GM23338 (cell line): ENCODE results near the gene MRFAP1. TPM values are rescaled to one million over a fixed set of nuclear protein-coding genes. Genes with fewer than 3 reads are reported as not detected.
A peak's percentile ranks its signal among the peaks of the same experiment; 100 is the strongest.

Experiments used
- ATAC-seq: fragments of 200-7000 bp; cut with Tn5 transposase; 3 replicates; pipeline ENCODE4 v1.9.1; 2020
- DNase-seq: peaks from one replicate; pipeline ENCODE4 v3.0.0-alpha.2; 2015; ENCODE audit warnings: low spot score
- H2AFZ ChIP-seq: fragments of 200-600 bp; sonication (generic); 2 replicates; pipeline ENCODE4 v1.8.0; 2016; ENCODE audit warnings: antibody characterized with exemption, mild to moderate bottlenecking, moderate library complexity
- H3F3A ChIP-seq: fragments of 200-600 bp; sonication (generic); replicated peaks from 2 replicates; pipeline ENCODE4 v1.8.0; 2017; ENCODE audit warnings: antibody characterized with exemption, mixed run types, low read depth
- H3K27ac ChIP-seq: fragments of 200-600 bp; sonication (generic); 2 replicates; pipeline ENCODE4 v1.6.1; 2016; ENCODE audit warnings: low read depth
- H3K27me3 ChIP-seq: fragments of 200-600 bp; sonication (generic); 2 replicates; pipeline ENCODE4 v1.8.0; 2016; ENCODE audit warnings: mild to moderate bottlenecking, mixed run types, moderate library complexity; ENCODE audit not compliant: insufficient read depth
- H3K36me3 ChIP-seq: fragments of 200-600 bp; sonication (generic); 2 replicates; pipeline ENCODE4 v1.8.0; 2016; ENCODE audit warnings: mild to moderate bottlenecking; ENCODE audit not compliant: insufficient read depth
- H3K4me1 ChIP-seq: fragments of 200-600 bp; sonication (generic); 2 replicates; pipeline ENCODE4 v1.8.0; 2016; ENCODE audit warnings: mild to moderate bottlenecking, moderate library complexity; ENCODE audit not compliant: insufficient read depth
- H3K4me2 ChIP-seq: fragments of 200-600 bp; sonication (generic); 2 replicates; pipeline ENCODE4 v1.7.1; 2017; ENCODE audit warnings: mixed run types
- H3K4me3 ChIP-seq: fragments of 200-600 bp; sonication (generic); 2 replicates; pipeline ENCODE4 v1.6.1; 2016; ENCODE audit warnings: mixed run types
- H3K79me2 ChIP-seq: fragments of 200-600 bp; sonication (generic); replicated peaks from 2 replicates; pipeline ENCODE4 v1.8.0; 2017; ENCODE audit warnings: mild to moderate bottlenecking; ENCODE audit not compliant: insufficient read depth
- H3K9me2 ChIP-seq: fragments of 200-600 bp; sonication (generic); 2 replicates; pipeline ENCODE4 v1.8.0; 2017; ENCODE audit not compliant: insufficient read depth
- H4K20me1 ChIP-seq: fragments of 200-600 bp; sonication (generic); replicated peaks from 2 replicates; pipeline ENCODE4 v1.8.0; 2017; ENCODE audit warnings: mild to moderate bottlenecking; ENCODE audit not compliant: insufficient read depth
- H3K27ac Mint-ChIP-seq: 2 replicates; pipeline ENCODE4 v1.8.0; 2020; ENCODE audit warnings: inconsistent platforms, mild to moderate bottlenecking, moderate library complexity, mixed read lengths
- H3K27me3 Mint-ChIP-seq: 3 replicates; pipeline ENCODE4 v1.8.0; 2022; ENCODE audit warnings: low read depth, mild to moderate bottlenecking, moderate library complexity, mixed read lengths, inconsistent platforms; ENCODE audit not compliant: insufficient read depth, poor library complexity
- H3K36me3 Mint-ChIP-seq: 3 replicates; pipeline ENCODE4 v1.8.0; 2021; ENCODE audit warnings: low read depth, mild to moderate bottlenecking, inconsistent platforms, moderate library complexity, mixed read lengths
- H3K4me1 Mint-ChIP-seq: 3 replicates; pipeline ENCODE4 v1.8.0; 2020; ENCODE audit warnings: mild to moderate bottlenecking, inconsistent platforms, mixed read lengths
- H3K4me3 Mint-ChIP-seq: 3 replicates; pipeline ENCODE4 v1.8.0; 2021; ENCODE audit warnings: moderate library complexity, mild to moderate bottlenecking, inconsistent platforms, mixed read lengths
- H3K9me3 Mint-ChIP-seq: 3 replicates; pipeline ENCODE4 v1.8.0; 2020; ENCODE audit warnings: moderate library complexity, mild to moderate bottlenecking, inconsistent platforms, mixed read lengths
- EZH2 ChIP-seq: fragments of 200-600 bp; sonication (generic); IDR thresholded peaks from one replicate; pipeline ENCODE4 v1.8.0; 2017; ENCODE audit warnings: antibody characterized with exemption, mild to moderate bottlenecking, low read depth; ENCODE audit not compliant: unreplicated experiment
- EZH2phosphoT487 ChIP-seq: fragments of 200-600 bp; sonication (generic); IDR thresholded peaks from one replicate; pipeline ENCODE4 v1.8.1; 2018; ENCODE audit warnings: antibody characterized with exemption; ENCODE audit not compliant: unreplicated experiment
- JUNB ChIP-seq: IDR thresholded peaks from one replicate; pipeline ENCODE4 v1.6.1; 2016; ENCODE audit warnings: antibody characterized with exemption; ENCODE audit not compliant: unreplicated experiment
- REST ChIP-seq: IDR thresholded peaks from one replicate; pipeline ENCODE4 v1.6.1; 2018; ENCODE audit warnings: antibody characterized with exemption; ENCODE audit not compliant: unreplicated experiment
- STAT1 ChIP-seq: IDR thresholded peaks from one replicate; pipeline ENCODE4 v1.6.1; 2016; ENCODE audit warnings: antibody characterized with exemption; ENCODE audit not compliant: unreplicated experiment
- ZNF331 ChIP-seq: fragments of 250-450 bp; sonication (Bioruptor Pico); IDR thresholded peaks from 2 replicates; pipeline ENCODE4 v1.5.0; 2020; ENCODE audit warnings: low read depth, mild to moderate bottlenecking, moderate library complexity
- ZNF462 ChIP-seq: fragments of 250-450 bp; sonication (Bioruptor Pico); IDR thresholded peaks from 2 replicates; pipeline ENCODE4 v1.5.0; 2020; ENCODE audit warnings: mild to moderate bottlenecking, moderate library complexity
- polyA plus RNA-seq: library from polyadenylated mRNA; unstranded; fragments of >200 nt; fragmentation: Nextera tagmentation; extraction: Ambion mirVana; gene quantifications from 2 replicates; pipeline ENCODE4 v1.2.1, GENCODE V29; 2016
- total RNA-seq: library from RNA; depleted of rRNA; stranded (reverse); fragments of >200 nt; shearing (Covaris generic); gene quantifications from 2 replicates; pipeline ENCODE4 v1.2.3, GENCODE V29; 2014
- TF ChIP-seq, protein P1 (sequence below), 2 experiments: fragments of 200-600 bp in 1 of 2; sonication (generic) in 1 of 2; conservative IDR thresholded peaks; 2 replicates each; pipeline versions ENCODE4 v1.5.1 to v1.6.1; 2016 to 2017; ENCODE audit warnings: antibody characterized with exemption in 2 of 2, low read depth in 2 of 2, mild to moderate bottlenecking in 2 of 2, moderate library complexity in 1 of 2

Gene MRFAP1
- total and polyA plus RNA-seq, 2 experiments from 2014 or later, result 154 to 288 TPM

DNA sequence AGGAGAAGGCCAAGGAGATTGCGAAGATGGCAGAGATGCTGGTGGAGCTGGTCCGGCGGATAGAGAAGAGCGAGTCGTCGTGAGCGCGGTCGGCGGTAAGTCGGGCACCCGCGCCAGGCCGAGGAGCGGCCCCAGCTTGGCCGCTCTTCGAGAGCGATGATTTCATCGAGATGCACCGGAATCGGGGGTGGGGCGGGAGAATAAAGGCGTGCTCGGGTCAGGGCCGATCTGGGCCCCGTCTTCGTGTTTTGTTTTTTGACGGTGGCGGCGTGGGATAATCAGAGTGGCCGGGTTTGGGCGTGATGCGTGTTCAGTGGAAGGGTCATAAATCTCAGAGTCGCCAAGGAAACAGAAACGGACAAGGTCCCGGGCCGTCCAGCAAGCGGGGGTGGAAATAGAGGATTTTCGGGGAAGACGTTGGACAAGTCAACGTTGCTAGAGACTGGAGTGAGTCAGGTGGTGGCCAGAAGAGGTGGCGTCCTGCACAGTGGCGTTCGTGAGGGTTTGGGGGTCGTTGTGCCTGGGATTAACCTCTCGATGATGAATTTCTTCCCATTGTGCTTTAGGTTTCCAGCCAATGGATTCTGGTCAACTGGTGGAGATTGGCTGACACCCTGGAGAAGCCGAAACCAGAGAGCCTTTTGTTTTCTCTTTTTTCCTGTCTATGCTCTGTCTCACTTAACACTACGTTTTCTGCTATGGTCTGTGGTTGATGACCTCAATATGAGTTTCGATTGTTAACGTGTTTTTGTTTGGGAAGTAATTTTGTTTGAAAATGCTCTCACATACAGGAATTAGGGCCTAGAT lies 882 bp downstream of the MRFAP1 start:
- Histone ChIP-seq H3K4me1 (peaks cover 16% of the 10 kb centered on the region), H3F3A (peaks cover 4% of the 10 kb centered on the region), H3K27me3 (no peaks in the 10 kb centered on the region), H4K20me1 (peaks cover 21% of the 10 kb centered on the region), H3K79me2 (peaks cover 28% of the 10 kb centered on the region), H2AFZ (no peak overlapping the region), H3K4me3 (peak overlapping the region; percentile 98), H3K36me3 (peaks cover 13% of the 10 kb centered on the region), H3K27ac (peak overlapping the region; percentile 99), H3K4me2 (peak overlapping the region; percentile 98), H3K9me2 (no peaks in the 10 kb centered on the region)
- Mint-ChIP-seq H3K27me3 (peaks cover 15% of the 10 kb centered on the region), H3K36me3 (peaks cover 32% of the 10 kb centered on the region), H3K4me1 (peaks cover 19% of the 10 kb centered on the region), H3K4me3 (peak overlapping the region; percentile 99), H3K9me3 (peaks cover 6% of the 10 kb centered on the region; the same call in 1 of the 3 replicates), H3K27ac (peak overlapping the region; percentile 95)
- DNase-seq, result peak; percentile 45
- TF ChIP-seq ZNF462 (CRISPR knock-in tag) (no peak), STAT1 (no peak), JUNB (no peak), REST (no peak), EZH2phosphoT487 (no peak), EZH2 (no peak), ZNF331 (CRISPR knock-in tag) (no peak)
- TF ChIP-seq, protein P1, sequence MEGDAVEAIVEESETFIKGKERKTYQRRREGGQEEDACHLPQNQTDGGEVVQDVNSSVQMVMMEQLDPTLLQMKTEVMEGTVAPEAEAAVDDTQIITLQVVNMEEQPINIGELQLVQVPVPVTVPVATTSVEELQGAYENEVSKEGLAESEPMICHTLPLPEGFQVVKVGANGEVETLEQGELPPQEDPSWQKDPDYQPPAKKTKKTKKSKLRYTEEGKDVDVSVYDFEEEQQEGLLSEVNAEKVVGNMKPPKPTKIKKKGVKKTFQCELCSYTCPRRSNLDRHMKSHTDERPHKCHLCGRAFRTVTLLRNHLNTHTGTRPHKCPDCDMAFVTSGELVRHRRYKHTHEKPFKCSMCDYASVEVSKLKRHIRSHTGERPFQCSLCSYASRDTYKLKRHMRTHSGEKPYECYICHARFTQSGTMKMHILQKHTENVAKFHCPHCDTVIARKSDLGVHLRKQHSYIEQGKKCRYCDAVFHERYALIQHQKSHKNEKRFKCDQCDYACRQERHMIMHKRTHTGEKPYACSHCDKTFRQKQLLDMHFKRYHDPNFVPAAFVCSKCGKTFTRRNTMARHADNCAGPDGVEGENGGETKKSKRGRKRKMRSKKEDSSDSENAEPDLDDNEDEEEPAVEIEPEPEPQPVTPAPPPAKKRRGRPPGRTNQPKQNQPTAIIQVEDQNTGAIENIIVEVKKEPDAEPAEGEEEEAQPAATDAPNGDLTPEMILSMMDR (conservative IDR thresholded peaks at IDR 0.05; ENCODE audit: low read depth in 2 of 2), result no peak
- ATAC-seq, result peak; percentile 42
